Fibroblast of villous mesenchyme (primary cell): ENCODE results near the gene CDC42SE2. TPM values are rescaled to one million over a fixed set of nuclear protein-coding genes. Genes with fewer than 3 reads are reported as not detected.
"Not testable (repeated sequence)": the region's sequence is repeated elsewhere in the genome, so short reads cannot be mapped to it uniquely, and the experiment has no call there.

ENCODE experiments used
- DNase-seq: peaks from one replicate; pipeline ENCODE4 v3.0.0-alpha.2; 2010; ENCODE audit warnings: low read depth
- H3K4me3 ChIP-seq: 2 replicates; pipeline ENCODE4 v1.5.1; 2011; ENCODE audit warnings: low read depth, mild to moderate bottlenecking, low read length
- CTCF ChIP-seq: IDR thresholded peaks from 2 replicates; pipeline ENCODE4 v1.5.1; 2012; ENCODE audit warnings: low read depth, mild to moderate bottlenecking, low read length; ENCODE audit not compliant: insufficient read depth
- total RNA-seq: library from RNA; depleted of rRNA; stranded (reverse); fragments of >200 nt; gene quantifications from 2 replicates; pipeline ENCODE4 v1.2.3, GENCODE V29; 2012

Gene CDC42SE2
- total RNA-seq, 1 donor: 33.2 TPM

DNA sequence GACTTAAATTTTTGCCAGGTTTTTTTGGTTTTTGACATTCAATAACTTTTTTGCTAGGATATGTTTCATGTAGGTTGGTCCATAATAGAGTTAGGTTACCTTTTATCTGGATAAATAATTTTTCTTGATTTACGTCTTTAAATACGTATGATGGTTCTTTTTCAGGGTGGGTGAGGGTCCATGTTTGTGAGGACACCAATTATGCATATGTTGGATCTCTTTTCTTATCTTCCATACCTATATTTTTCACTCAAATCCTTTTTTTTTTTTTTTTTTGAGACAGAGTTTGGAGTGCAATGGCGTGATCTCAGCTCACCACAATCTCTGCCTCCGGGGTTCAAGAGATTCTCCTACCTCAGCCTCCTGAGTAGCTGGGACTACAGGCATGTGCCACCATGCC lies 17.3 kb upstream of the CDC42SE2 start:
- H3K4me3 ChIP-seq: no peak overlapping the region
- no peak for DNase-seq
- no peak for TF ChIP-seq CTCF

DNA sequence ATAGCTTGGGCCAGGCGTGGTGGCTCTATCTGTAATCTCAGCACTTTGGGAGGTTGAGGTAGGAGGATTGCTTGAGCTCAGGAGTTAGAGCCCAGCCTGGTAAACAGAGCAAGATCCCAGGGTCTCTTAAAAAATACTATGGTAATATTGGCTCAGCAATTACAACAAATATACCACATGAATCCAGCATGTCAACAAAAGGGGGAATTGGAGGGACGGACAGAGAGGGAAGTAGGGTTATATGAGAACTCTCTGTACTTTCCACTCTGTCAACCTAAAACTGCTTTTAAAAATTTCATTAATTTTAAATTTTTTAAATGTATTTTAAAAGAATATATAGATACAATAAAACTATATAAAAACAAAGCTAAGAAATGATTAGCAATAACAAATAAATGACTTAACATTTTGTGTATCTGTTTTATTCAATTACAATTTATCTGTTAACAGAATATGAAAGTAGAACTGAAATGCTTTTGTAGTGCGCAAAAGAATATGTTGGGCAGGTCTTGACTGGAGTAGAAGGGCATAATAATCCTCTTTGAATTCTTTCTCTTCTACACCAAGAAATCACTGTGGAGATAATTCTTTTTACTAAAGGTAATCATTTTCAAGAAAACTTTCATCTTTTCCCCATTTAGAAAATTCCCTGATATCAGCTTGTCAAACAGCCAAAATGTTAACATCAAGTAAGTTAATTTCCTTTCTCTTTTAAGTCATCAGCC lies 12.9 kb upstream of the CDC42SE2 start:
- TF ChIP-seq CTCF: no peak
- DNase-seq: no peak
- no peak overlapping the region for H3K4me3 ChIP-seq

DNA sequence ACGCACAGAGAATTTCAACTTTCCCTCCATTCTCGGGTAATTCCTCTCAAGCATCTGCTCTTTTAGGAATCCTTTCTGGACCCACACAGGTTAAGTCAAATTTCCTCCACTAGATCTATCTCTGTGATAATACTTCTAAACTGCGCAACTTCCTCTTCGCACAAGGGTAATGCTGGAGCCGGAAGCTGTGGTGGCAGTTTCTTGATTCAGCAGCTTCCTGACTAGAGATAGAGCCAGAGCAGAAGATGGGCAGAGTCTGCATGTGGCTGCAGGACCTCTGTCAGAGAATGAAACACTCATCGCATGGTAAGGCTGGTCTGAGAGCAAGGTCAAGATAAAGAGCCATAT lies 11.1 kb upstream of the CDC42SE2 start:
- TF ChIP-seq CTCF: no peak
- H3K4me3 ChIP-seq: no peak overlapping the region
- DNase-seq: no peak

GRCh38 chr5:131254025-131254424 lies 9.8 kb upstream of the CDC42SE2 start:
- DNase-seq: not testable (repeated sequence)

DNA sequence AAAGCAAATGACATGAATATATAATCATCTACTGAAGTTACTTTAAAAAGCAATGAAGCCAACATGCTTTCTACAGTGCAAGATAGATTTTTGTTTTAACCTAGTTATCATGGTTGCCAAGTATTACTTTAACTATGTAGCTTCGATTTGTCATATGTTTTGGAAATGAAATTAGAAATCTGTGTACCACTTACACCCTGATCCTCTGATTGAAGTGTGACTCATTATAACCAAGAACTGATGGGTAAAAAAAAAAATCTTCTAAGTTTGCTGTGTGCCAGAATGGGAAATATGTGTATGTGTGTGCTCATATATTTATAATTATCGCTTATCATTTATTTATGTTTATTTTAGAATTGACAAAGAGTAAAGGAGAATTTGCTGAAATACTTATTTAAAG lies 9.1 kb upstream of the CDC42SE2 start:
- no peak overlapping the region for H3K4me3 ChIP-seq
- no peak for TF ChIP-seq CTCF
- DNase-seq: no peak

More at GRCh38 chr5:131254025-131254424, 9.8 kb upstream of the CDC42SE2 start:
- not testable (repeated sequence) for H3K4me3 ChIP-seq

GRCh38 chr5:131256507-131256823 lies 7.4 kb upstream of the CDC42SE2 start:
- no peak for TF ChIP-seq CTCF
- DNase-seq: no peak
- H3K4me3 ChIP-seq: no peak overlapping the region

DNA sequence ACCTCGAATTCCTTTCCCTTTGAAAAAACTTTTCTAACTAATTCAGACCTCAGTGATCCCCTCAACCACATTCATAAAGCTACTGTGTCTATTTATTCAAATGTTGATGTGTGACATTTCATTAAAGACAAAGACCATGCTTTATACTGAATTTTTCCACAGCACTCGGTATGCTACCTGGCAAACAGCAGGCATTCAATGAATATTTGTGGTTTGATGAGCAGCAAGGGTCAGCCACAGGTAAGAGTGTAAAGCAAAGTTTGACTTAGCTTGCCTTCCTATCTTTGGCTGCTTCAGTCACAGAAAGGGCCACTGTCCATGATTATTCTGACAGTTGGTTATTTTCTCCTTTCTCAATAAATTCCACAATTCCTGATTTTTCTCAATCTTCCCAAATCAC lies 5.1 kb upstream of the CDC42SE2 start:
- no peak for DNase-seq
- TF ChIP-seq CTCF: no peak
- no peak overlapping the region for H3K4me3 ChIP-seq
